KMS-11 (cell line): ENCODE results near the gene PTGR2.

Experiments
- H2AFZ ChIP-seq: fragments of 200-600 bp; sonication (generic); 2 replicates; pipeline ENCODE4 v1.6.1; 2016; ENCODE audit warnings: antibody characterized with exemption, mixed run types, low read depth
- H3K27ac ChIP-seq: fragments of 200-600 bp; sonication (generic); 2 replicates; pipeline ENCODE4 v1.6.1; 2016; ENCODE audit warnings: mild to moderate bottlenecking, mixed run types
- H3K27me3 ChIP-seq: fragments of 200-600 bp; sonication (generic); 2 replicates; pipeline ENCODE4 v1.6.1; 2017; ENCODE audit warnings: mild to moderate bottlenecking, low read depth, mixed run types, moderate library complexity; ENCODE audit not compliant: insufficient read depth
- H3K36me3 ChIP-seq: fragments of 200-600 bp; sonication (generic); 2 replicates; pipeline ENCODE4 v1.6.1; 2017; ENCODE audit warnings: mild to moderate bottlenecking, mixed run types; ENCODE audit not compliant: insufficient read depth
- H3K4me1 ChIP-seq: fragments of 200-600 bp; sonication (generic); 2 replicates; pipeline ENCODE4 v1.6.1; 2016; ENCODE audit warnings: mild to moderate bottlenecking, low read depth, mixed run types; ENCODE audit not compliant: poor library complexity, severe bottlenecking
- H3K4me2 ChIP-seq: fragments of 200-600 bp; sonication (generic); 2 replicates; pipeline ENCODE4 v1.7.0; 2016; ENCODE audit warnings: mild to moderate bottlenecking, mixed run types
- H3K4me3 ChIP-seq: fragments of 200-600 bp; sonication (generic); IDR thresholded peaks from 2 replicates; pipeline ENCODE4 v1.6.1; 2017; ENCODE audit warnings: low read depth, low read length, mixed read lengths; ENCODE audit not compliant: insufficient read depth
- H3K79me2 ChIP-seq: fragments of 200-600 bp; sonication (generic); 2 replicates; pipeline ENCODE4 v1.6.1; 2016; ENCODE audit warnings: low read depth, mixed run types; ENCODE audit not compliant: insufficient read depth
- H3K9ac ChIP-seq: fragments of 200-600 bp; sonication (generic); 2 replicates; pipeline ENCODE4 v1.6.1; 2016; ENCODE audit warnings: mild to moderate bottlenecking, mixed run types
- H4K20me1 ChIP-seq: fragments of 200-600 bp; sonication (generic); 2 replicates; pipeline ENCODE4 v1.6.1; 2016; ENCODE audit warnings: mild to moderate bottlenecking, mixed run types; ENCODE audit not compliant: insufficient read depth
- CTCF ChIP-seq: fragments of 200-600 bp; sonication (generic); conservative IDR thresholded peaks from 2 replicates; pipeline ENCODE4 v1.6.1; 2017; ENCODE audit warnings: low read depth, mild to moderate bottlenecking, antibody characterized with exemption, low read length, moderate library complexity, mixed read lengths

Gene PTGR2

GRCh38 chr14:73895939-73896338, 44.3 kb downstream of the PTGR2 start:
- Histone ChIP-seq H3K27me3 (no peaks in the 10 kb centered on the region), H2AFZ (no peak overlapping the region), H3K4me1 (no peaks in the 10 kb centered on the region), H3K27ac (no peak overlapping the region), H3K79me2 (peaks cover 16% of the 10 kb centered on the region; the same call in 1 of the 2 replicates), H3K4me3 (no peak overlapping the region), H4K20me1 (no peaks in the 10 kb centered on the region), H3K9ac (no peak overlapping the region), H3K36me3 (no peaks in the 10 kb centered on the region), H3K4me2 (no peak overlapping the region)
- no peak for TF ChIP-seq CTCF

- H3K27ac ChIP-seq, result no peak overlapping the region
- H3K36me3 ChIP-seq, result no peaks in the 10 kb centered on the region
- TF ChIP-seq CTCF, result no peak
These were observed 44.9 kb downstream of the PTGR2 start for GRCh38 chr14:73896521-73896920.

GRCh38 chr14:73903028-73903427, 51.4 kb downstream of the PTGR2 start:
- Histone ChIP-seq H4K20me1 (no peaks in the 10 kb centered on the region), H3K4me2 (no peak overlapping the region), H3K9ac (no peak overlapping the region), H3K27ac (no peak overlapping the region), H3K27me3 (no peaks in the 10 kb centered on the region), H3K4me1 (no peaks in the 10 kb centered on the region), H3K4me3 (no peak overlapping the region), H3K79me2 (no peaks in the 10 kb centered on the region), H2AFZ (no peak overlapping the region), H3K36me3 (0 out of 2 replicates have a peak, but pooled peaks cover 2% of the 10 kb centered on the region)
- TF ChIP-seq CTCF, result no peak

More at GRCh38 chr14:73896521-73896920, 44.9 kb downstream of the PTGR2 start:
- H3K4me1 ChIP-seq, result no peaks in the 10 kb centered on the region
- no peak overlapping the region for H2AFZ ChIP-seq
- no peaks in the 10 kb centered on the region for H3K27me3 ChIP-seq
- H3K9ac ChIP-seq, result no peak overlapping the region
- no peak overlapping the region for H3K4me3 ChIP-seq
- H4K20me1 ChIP-seq, result no peaks in the 10 kb centered on the region
- no peak overlapping the region for H3K4me2 ChIP-seq
- H3K79me2 ChIP-seq, result peaks cover 14% of the 10 kb centered on the region; the same call in 1 of the 2 replicates

GRCh38 chr14:73909681-73910080, 58.0 kb downstream of the PTGR2 start:
- Histone ChIP-seq H4K20me1 (no peaks in the 10 kb centered on the region), H3K79me2 (no peaks in the 10 kb centered on the region), H3K36me3 (no peaks in the 10 kb centered on the region)

More at GRCh38 chr14:73909681-73910080, 58.0 kb downstream of the PTGR2 start:
- Histone ChIP-seq H3K9ac (no peak overlapping the region), H2AFZ (no peak overlapping the region), H3K27ac (no peak overlapping the region), H3K27me3 (no peaks in the 10 kb centered on the region), H3K4me2 (no peak overlapping the region), H3K4me1 (peaks cover 11% of the 10 kb centered on the region), H3K4me3 (no peak overlapping the region)
- no peak for TF ChIP-seq CTCF
